SK-N-SH (cell line): ENCODE data around the gene XPO1.

Experiments
- CTCF ChIP-seq: fragments of 200-600 bp; sonication (generic); IDR thresholded peaks from 2 replicates; pipeline ENCODE4 v1.6.1; 2017; ENCODE audit warnings: antibody characterized with exemption, mild to moderate bottlenecking, moderate library complexity
- FOSL2 ChIP-seq: IDR thresholded peaks from 2 replicates; pipeline ENCODE4 v1.4.0; 2012; ENCODE audit warnings: low read depth, mild to moderate bottlenecking, moderate library complexity, borderline replicate concordance
- GATA2 ChIP-seq: sonication (generic); formaldehyde crosslinking; IDR thresholded peaks from 2 replicates; pipeline ENCODE4 v1.5.0; 2020; ENCODE audit warnings: mild to moderate bottlenecking, missing genetic modification reagents
- MAX ChIP-seq: IDR thresholded peaks from 2 replicates; pipeline ENCODE4 v1.4.0; 2012; ENCODE audit warnings: low read depth
- NRF1 ChIP-seq: IDR thresholded peaks from 2 replicates; pipeline ENCODE4 v1.6.1; 2012; ENCODE audit warnings: low read depth, mild to moderate bottlenecking, low read length
- PBX3 ChIP-seq: IDR thresholded peaks from 2 replicates; pipeline ENCODE4; 2012
- POLR2AphosphoS5 ChIP-seq: IDR thresholded peaks from 2 replicates; pipeline ENCODE4 v1.6.1; 2012; ENCODE audit warnings: low read depth, low read length
- USF1 ChIP-seq: IDR thresholded peaks from 2 replicates; pipeline ENCODE4 v1.4.0; 2012; ENCODE audit warnings: low read depth, borderline replicate concordance

- no peak for TF ChIP-seq GATA2
- TF ChIP-seq POLR2AphosphoS5 = no peak
- no peak for TF ChIP-seq PBX3
- no peak for TF ChIP-seq CTCF
- TF ChIP-seq USF1 = no peak
- no peak for TF ChIP-seq NRF1
- no peak for TF ChIP-seq MAX
- no peak for TF ChIP-seq FOSL2
Measured at GRCh38 chr2:61536180-61536571, 2.0 kb downstream of the XPO1 start.
